ENCODE measurements around the gene KLHL30. TPM values are rescaled to one million over a fixed set of nuclear protein-coding genes. Genes with fewer than 3 reads are reported as not detected.

The KLHL30 gene
- total RNA-seq, 2 donors from 2014 or later: 0.07 to 0.13 TPM

- Histone ChIP-seq H3K27me3 (peaks cover 13% of the 10 kb centered on the region), H3K36me3 (no peaks in the 10 kb centered on the region), H3K27ac (no peak overlapping the region), H3K4me1 (no peaks in the 10 kb centered on the region), H3K9me3 (no peaks in the 10 kb centered on the region), H3K9ac (ENCODE audit: low read depth in 2 of 2, low read length in 2 of 2) (no peak overlapping the region), H3K4me3 (no peak overlapping the region)
- intact Hi-C loops (cut with DNase I): no loop called here
- TF ChIP-seq CTCF (IDR thresholded peaks at IDR 0.05): no peak
- no peak for DNase-seq
Measured at GRCh38 chr2:238155761-238156694, 17.6 kb downstream of the KLHL30 start.

- Histone ChIP-seq H3K27me3 (peaks cover 13% of the 10 kb centered on the region), H3K4me3 (no peak overlapping the region), H3K27ac (no peak overlapping the region), H3K36me3 (no peaks in the 10 kb centered on the region), H3K9ac (ENCODE audit: low read depth in 2 of 2, low read length in 2 of 2) (peak overlapping the region in 1 of 2 donors; percentile 7), H3K9me3 (no peaks in the 10 kb centered on the region), H3K4me1 (no peaks in the 10 kb centered on the region)
- intact Hi-C loops (cut with DNase I): no loop called here
- no peak for TF ChIP-seq CTCF (IDR thresholded peaks at IDR 0.05)
- DNase-seq: no peak
Measured at GRCh38 chr2:238157506-238158017, 19.1 kb downstream of the KLHL30 start.

- Histone ChIP-seq H3K27me3 (peaks cover 16% of the 10 kb centered on the region), H3K4me3 (no peak overlapping the region), H3K36me3 (no peaks in the 10 kb centered on the region), H3K9me3 (no peaks in the 10 kb centered on the region), H3K9ac (ENCODE audit: low read depth in 2 of 2, low read length in 2 of 2) (peak overlapping the region in 1 of 2 donors; percentile 12), H3K4me1 (no peaks in the 10 kb centered on the region), H3K27ac (no peak overlapping the region)
- TF ChIP-seq CTCF (IDR thresholded peaks at IDR 0.05): no peak
- intact Hi-C loops (cut with DNase I): no loop called here
- no peak for DNase-seq
Measured at GRCh38 chr2:238158018-238158508, 19.6 kb downstream of the KLHL30 start.

- H3K27me3 ChIP-seq: peaks cover 19% of the 10 kb centered on the region
- no peak for DNase-seq
- no peak within 1 kb of the TSS for H3K27ac ChIP-seq
- H3K9me3 ChIP-seq: no peaks in the 10 kb centered on the region
- H3K9ac ChIP-seq (ENCODE audit: low read depth in 2 of 2, low read length in 2 of 2): peak within 1 kb of the TSS in 1 of 2 donors; percentile 24
- no peak within 1 kb of the TSS for H3K4me3 ChIP-seq
- no peaks in the 10 kb centered on the region for H3K36me3 ChIP-seq
- intact Hi-C loops (cut with DNase I): no loop called here
- peak; percentile 25 for TF ChIP-seq CTCF (IDR thresholded peaks at IDR 0.05)
- no peaks in the 10 kb centered on the region for H3K4me1 ChIP-seq
Measured at GRCh38 chr2:238158509-238159070, 20.1 kb downstream of the KLHL30 start, which contains the start of gene ERFE. ERFE (plus strand) TSS chr2:238158970; CDS start chr2:238159008, 38 bp downstream.

- no peak for DNase-seq
- Histone ChIP-seq H3K27ac (no peak overlapping the region), H3K4me1 (no peaks in the 10 kb centered on the region), H3K27me3 (peaks cover 24% of the 10 kb centered on the region), H3K9ac (ENCODE audit: low read depth in 2 of 2, low read length in 2 of 2) (peak overlapping the region in 1 of 2 donors; percentile 24), H3K36me3 (no peaks in the 10 kb centered on the region), H3K9me3 (no peaks in the 10 kb centered on the region), H3K4me3 (no peak overlapping the region)
- TF ChIP-seq CTCF (IDR thresholded peaks at IDR 0.05): no peak
- intact Hi-C loops (cut with DNase I): no loop called here
Measured at GRCh38 chr2:238159071-238159539, 20.6 kb downstream of the KLHL30 start.

Measured in colonic mucosa (tissue), 4 donors.